T-helper 1 cell (primary cell): ENCODE data around the gene SBF1.
A peak's percentile ranks its signal among the peaks of the same experiment; 100 is the strongest.
"Not testable (repeated sequence)": the region's sequence is repeated elsewhere in the genome, so short reads cannot be mapped to it uniquely, and the experiment has no call there.

Source experiments
- DNase-seq, 5 donors: peaks; one replicate each; pipeline ENCODE4 v3.0.0-alpha.2; 2012 to 2020

SBF1 gene

DNA sequence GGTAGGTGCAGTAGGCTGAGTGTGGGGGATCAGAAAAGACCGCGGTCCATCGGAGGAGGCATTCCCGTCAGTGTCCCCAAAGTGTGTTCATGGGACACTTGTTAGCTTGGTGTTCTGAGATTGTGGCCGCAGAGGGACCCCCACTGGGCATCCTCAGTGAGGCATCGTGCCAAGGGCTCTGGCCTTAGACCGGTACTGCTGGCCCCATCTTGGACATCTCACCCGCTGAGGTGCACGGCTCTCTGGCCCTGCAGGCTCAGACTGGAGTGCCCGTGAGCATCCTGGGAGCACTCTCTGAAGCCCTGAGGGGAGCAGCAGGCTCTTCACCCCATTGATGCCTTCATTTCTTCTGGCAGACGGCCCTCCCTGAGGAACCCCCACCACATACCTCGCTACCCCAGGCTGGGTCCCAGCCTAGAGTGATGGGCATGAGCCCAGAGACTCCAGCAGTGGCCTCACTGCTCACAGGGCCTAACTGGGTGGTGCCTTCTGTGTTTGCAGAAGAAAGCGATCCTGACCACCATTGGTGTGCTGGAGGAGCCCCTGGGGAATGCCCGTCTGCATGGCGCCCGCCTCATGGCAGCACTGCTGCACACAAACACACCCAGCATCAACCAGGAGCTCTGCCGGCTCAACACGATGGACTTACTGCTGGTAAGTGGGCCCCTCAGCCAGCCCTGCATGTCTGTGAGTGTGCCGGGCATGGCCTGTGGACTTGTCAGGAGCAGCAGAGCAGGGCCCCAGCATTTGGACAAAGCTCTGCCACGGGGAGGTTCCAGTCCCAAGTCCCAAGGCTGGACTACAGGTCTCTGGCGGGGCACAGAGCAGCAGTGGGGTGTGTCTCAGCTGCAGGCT lies 51.6 kb downstream of the SBF1 start:
- no peak for DNase-seq

DNA sequence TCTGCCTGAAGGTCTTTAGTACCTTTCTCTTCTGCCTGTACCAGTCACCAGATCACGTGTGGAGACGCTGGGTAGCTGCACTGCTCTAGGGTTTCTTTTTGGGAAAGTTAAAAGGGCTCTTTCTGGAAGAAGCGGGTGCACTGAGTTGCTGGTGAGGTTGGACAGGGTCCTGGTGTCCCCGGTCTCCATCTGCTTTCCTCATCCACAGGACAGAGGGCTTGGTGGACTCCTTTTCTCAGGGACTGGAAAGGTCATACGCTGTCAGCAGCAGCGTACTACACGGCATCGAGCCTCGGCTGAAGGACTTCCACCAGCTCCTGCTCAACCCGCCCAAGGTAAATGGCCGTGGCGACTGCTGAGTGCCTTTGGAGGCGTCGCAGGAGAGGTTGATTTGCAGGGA lies 52.8 kb downstream of the SBF1 start:
- DNase-seq: no peak

DNA sequence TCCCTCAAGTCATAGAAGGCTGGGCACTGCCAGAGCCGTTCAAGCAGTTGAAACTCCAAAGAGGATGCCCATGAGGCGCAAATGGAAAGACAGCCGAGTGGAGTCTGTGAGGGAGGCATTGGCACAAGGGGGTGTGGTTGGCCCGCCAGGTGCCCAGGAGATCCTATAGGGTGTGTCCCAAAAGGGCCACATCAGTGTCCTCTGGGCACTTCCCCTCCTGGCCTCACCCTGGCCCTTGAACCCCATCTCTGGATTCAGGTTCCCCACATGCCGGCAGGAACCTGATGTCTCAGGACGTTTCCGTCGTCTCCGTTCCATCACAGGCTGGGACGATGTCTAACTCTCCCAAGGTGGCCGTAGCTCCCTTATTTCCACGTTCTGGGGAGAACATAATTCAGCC lies 54.3 kb downstream of the SBF1 start:
- DNase-seq: no peak

DNA sequence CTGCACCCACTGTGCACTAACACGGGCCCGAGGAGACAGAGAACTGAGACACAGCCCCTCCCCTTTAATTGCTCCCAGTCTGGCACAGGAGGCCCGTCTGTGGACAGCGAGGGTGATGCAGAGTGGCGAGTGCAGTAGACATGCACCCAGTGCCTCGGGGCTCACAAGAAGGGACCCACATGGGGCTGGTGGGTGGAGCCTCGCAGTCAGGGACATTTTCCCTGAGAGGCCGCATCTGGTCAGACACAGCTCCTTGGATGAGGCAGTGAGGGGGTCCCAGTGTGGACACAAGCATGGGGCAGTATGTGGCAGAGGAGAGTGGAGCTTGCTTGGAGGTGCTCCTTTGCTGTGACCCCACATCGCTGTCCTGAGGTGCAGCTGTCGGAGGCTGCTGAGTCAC lies 54.8 kb downstream of the SBF1 start:
- no peak for DNase-seq

DNA sequence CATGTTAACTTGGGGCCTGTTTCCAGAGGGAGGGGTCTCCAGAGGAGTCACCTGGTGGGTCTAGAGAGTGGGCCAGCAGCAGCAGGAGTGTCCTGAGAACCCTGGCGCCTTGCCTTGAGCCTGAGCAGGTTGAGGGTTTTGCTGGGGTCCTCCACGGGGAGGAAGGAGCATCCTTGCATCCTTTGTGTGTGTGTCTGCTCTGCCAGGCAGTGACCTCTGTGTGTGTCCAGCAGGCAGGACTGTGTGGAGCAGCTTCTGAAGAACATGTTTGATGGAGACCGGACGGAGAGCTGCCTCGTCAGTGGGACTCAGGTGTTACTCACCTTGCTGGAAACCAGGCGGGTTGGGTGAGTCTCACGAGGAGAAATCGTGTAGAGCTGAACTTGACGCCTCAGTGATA lies 55.7 kb downstream of the SBF1 start:
- no peak for DNase-seq

DNA sequence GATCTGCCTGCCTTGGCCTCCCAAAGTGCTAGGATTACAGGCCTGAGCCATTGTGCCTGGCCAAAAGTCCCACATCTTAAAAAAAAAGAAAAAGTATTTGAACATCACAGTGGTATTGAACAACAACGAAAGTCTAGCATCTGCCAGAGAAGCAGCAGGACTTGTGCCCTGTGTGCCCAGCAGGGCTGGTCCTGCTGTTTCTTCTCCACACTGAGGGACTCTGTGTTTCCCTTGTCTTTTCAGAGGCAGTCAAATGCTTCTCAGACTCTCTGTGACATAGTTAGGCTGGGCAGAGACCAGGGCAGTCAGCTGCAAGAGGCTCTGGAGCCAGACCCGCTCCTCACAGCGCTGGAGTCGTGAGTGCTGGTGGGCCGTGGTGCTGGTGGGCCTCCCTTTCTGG lies 56.2 kb downstream of the SBF1 start:
- DNase-seq: no peak

DNA sequence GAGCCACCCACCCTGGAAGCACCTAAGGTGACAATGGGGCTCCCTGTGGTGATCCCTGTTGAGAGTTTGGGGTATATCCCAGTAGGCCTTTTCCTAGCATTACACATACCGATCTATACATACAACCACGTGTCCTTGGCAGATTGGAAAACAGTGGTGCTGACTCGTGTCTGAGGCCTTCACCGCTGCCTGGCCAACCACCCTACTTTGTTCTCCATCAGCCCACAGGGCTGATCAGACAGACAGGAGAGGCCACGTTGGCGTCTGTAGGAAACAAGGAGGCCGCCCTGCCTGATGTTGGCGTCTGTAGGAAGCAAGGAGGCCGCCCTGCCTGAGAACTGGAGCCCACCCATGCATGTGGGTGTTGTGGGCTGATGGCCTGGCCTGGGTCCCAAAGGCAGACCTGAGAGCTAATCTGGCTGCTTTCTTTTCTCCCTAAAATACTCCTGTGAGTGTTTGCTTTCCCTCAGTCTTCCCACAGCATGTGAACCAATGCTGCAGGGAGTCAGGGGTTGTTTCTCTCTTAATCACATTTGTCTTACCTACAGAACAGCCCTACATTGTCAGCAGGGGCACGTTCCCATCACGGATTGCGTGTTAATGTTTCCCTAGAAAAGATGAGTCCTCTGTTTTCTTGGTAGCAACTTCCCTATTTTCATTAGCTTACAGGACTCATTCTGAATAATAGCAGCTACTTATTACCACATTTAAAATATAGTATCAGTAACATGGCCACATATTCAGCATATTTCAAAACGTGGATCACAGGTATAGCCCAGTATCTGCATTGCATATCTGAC lies 57.2 kb downstream of the SBF1 start:
- DNase-seq: no peak

DNA sequence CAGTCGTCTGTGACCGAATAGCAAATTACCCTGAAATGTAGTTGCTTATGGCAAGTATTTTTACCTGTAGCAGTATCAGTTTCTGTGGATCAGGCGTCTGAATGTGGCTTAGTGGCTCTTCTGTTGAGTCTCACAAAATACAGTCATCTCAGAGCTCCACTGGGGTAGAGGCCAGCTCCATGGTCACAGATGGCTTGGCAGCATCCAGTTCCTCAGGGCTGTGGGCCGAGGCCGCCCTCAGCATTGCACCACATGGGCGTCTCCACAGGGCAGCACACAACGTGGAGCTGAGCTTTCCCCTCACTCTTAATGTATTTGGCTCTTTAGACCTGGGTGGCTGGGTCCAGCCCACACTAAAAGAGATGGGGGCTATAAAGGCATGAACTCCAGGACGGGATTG lies 57.8 kb downstream of the SBF1 start:
- DNase-seq: no peak

DNA sequence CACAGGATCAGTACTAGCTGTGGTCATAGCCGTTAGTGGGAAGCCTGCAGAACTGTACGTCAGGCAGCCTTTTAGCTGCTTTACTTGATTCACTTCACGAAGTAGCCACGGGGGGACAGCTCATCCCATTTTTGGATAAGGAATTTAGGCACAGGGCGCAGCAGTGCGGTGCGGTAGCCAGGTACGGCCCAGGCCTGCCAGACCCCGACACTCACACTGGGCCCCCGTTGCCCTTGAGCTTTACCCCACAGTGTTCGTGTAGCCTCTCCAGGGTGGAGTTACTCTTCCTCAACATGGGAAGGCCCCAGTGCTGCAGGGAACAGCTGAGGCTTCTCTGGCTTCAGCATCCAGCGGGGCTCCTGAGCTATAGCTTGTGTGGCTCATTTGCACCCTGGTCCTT lies 59.4 kb downstream of the SBF1 start:
- no peak for DNase-seq

DNA sequence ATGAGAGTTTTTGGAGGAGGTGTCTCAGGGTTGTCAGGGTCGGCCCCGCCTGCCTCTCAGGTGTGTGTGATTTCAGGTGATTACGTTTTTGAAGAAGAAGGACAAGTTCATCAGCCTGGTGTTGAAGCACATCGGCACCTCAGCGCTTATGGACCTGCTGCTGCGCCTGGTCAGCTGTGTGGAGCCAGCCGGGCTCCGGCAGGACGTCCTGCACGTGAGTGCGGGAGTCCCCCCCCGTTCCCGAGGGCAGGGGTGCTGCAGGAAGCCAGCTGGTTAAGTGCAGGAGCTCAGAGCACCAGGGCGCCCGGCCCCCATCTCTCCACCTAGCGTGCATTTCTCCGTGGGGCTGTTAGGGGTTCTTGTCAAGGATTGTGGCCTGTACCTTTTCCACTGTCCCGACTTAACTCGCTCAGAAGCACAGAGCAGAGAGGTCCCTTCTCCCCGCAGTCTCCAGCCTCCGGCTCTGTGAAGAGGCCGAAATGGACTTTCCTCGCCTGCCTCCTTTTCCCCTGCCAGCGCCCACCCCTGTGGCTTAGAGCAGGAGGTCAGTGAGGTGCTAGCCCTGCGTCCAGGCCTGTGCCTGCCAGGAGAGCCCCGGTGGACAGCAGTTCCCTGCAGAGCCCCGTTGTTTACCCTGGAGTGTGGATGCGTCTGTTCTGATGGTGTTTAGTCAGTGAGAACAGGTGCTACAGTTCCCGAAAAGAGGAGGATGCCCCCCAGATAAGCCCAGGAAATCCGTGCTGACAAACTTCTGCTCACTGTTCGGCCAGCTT lies 60.2 kb downstream of the SBF1 start:
- DNase-seq: no peak

DNA sequence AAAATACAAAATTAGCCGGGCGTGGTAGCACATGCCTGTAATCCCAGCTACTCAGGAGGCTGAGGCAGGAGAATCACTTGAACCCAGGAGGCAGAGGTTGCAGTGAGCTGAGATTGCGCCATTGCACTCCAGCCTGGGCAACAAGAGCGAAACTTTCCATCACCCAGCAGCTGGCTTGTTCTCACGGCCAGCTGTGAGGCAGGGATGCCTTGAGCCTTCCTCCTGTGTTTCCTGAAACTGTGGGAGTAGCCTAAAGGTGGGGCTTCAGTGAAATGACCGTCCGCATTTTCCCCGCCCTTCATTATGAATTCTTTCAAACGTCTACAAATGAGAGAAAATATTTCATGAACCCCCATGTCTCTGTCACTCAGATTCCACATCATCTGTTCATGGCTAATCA lies 65.9 kb downstream of the SBF1 start:
- not testable (repeated sequence) for DNase-seq

DNA sequence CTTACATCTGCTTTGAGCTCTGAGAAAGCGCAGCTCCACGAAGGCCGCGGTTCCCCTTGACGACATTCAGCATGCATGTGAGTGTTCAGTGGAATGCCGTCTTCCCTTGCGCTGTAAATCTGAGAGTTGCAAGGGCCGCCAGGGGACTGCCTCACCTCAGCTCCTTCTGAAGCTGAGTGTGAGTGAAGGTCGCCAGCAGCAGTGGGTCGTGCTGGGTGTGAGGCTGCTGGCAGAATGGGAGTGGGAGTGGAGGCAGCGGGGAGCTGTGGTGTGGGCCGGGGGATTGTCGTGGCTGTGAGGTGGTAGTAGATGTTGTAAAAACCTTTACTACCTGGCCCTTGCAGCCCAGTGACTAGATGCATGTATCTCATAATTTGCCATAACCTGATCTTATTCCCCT lies 66.5 kb downstream of the SBF1 start:
- no peak for DNase-seq

DNA sequence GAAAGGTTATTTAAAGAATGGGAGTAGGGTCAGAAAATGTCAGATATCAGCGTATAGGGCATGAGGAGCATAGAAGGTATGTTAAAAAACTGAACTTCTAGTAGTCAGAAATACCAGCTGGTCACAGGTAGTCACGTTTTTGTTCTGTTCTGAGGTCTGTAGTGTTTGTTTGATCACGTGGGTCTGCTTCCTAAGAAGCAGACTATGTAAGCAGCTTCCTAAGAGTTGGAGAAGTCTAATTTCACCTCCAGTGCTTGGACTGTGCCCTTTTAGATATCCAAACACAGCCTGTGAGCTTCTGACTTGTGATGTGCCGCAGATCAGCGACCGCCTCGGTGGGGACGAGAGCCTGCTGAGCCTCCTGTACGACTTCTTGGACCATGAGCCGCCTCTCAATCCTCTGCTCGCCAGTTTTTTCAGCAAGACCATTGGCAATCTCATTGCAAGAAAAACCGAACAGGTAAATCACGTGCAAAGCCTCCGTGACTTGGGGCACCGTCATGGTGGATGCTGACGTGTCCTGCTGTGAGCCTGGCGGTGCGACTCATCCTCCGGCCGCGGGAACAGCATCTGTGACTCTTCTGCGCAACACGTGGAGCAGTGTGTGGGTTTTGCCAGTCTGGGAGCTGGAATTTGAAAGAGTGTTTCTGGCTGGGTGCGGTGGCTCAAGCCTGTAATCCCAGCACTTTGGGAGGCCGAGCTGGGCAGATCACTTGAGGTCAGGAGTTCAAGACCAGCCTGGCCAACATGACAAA lies 68.2 kb downstream of the SBF1 start:
- no peak for DNase-seq

DNA sequence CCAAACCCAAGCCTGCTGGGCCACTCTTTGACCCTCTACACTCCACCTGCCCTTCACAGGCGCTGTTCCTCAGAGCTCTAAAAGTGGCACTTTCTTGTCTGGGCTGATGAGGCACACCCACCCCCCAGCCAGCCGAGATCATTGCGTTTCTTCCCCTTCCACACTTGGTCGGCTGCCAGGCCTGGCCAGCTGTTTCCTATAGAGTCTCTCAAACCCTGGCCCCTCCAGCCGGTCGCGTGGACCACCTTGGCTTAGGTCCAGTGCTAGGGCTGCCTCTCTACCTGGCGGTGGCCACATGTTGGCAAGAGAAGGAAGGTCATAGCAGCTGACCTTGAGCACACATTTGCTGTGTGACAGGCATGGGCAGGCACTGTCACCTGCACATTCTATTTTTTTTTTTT lies 71.1 kb downstream of the SBF1 start:
- DNase-seq: no peak

DNA sequence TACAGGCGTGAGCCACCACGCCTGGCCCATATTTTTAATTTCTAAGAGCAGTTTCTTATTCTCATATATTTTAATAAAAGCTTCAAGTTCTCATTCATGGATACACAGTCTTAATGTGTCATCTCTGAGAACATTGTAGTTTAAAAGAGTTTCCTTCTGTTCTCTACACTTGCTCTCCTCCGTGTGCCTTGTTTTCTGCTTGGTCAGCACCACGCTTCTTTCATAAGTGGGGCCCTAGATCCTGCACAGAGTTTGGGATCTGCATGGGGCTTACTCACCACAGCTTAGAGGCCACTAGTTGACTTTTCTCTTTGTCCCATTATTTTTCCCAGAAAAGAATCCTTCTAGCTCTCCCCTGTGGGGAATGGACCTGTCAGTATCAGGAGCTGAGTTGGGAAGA lies 72.9 kb downstream of the SBF1 start:
- DNase-seq: no peak

DNA sequence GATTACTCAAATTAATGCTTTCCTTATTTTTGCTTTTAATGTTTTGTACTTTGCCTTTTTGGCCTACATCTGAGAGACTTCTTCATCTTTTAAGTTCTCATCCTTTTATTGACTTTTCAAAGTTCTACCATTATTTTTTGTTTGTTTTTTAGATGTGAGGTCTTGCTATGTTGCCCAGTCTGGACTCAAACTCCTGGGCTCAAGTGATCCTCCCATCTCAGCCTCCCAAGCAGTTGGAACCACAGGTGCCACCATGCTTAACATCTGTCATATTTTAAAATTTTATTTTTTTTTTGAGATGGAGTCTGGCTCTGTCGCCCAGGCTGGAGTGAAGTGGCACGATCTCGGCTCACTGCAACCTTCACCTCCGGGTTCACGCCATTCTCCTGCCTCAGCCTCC lies 73.9 kb downstream of the SBF1 start:
- no peak for DNase-seq

DNA sequence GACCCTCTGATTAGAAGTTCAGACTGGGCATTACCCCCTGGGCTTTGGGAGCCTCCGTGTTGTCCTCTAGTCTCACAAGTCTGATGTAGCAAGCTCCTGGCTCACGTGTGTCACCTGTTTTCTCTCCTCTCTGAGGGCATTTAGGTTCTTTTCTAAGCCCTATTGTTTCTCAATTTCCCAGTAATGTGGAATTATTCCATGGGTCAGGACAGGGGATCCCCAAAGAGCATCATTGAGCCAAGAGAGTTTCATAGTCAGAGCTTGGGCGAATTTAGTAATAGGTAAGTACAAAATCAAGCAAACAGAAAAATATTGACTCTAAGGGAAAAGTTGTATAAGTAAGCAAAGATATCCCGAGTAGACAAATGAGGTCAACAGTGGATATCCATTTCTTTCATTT lies 74.4 kb downstream of the SBF1 start:
- DNase-seq: no peak

DNA sequence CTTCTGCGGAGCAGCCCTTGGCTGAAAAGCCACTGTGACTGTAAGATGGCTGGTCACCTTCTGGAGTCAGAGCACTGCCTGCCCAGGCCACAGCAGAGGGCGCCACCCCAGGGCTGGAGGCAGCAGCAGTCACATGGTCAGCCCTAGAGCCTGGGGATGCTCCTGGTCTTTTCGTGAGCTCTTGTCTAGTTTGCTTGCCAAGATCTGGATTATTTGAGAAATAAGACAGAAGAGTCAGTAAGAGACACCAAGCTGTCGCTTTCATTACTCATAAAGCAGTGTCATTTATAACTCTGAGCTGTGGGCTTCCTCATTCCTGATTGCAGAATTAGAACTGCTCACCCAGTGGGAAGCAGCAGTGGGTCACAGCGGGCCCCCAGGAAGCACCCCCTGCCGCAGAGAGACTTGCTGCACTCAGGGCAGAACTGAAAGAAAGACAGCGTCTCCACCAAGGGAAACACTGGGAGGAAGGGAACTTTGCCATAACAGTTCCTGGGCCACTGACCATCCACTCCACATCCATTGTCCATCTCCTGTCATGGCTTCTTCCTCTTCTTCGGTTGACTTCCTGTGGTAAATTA lies 75.0 kb downstream of the SBF1 start:
- peak in 1 of 5 donors; percentile 21 for DNase-seq

DNA sequence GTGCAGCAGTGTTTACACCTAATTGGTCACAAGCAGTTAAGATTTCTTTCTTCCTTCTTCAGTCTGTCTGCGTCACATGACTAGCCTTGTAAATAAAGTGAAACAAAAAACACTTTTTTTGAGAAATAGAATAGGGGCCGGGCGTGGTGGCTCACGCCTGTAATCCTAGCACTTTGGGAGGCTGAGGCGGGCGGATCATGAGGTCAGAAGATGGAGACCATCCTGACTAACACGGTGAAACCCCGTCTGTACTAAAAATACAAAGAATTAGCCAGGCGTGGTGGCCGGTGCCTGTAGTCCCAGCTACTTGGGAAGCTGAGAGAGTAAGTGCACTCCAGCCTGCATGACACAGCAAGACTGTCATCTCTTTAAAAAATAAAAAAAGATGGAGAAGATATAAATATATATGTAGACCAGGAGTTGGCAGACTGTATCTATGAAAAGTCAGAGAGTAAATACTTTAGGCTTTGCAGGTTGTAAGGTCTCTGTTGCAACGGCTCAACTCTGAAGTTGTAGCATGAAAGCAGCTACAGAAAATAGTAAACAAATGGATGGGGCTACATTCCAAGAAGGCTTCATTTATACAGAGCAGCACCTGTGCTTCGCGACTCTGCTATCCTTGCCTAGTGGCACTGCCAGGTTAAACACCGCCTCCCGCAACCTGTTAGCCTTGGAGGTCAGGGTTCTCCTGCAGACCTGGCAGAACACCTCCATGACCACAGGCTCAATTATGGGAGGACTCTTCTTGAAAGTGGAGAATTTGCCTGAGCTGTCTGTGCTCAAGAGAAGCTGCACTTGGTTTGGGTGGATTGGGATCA lies 75.8 kb downstream of the SBF1 start:
- DNase-seq: no peak

DNA sequence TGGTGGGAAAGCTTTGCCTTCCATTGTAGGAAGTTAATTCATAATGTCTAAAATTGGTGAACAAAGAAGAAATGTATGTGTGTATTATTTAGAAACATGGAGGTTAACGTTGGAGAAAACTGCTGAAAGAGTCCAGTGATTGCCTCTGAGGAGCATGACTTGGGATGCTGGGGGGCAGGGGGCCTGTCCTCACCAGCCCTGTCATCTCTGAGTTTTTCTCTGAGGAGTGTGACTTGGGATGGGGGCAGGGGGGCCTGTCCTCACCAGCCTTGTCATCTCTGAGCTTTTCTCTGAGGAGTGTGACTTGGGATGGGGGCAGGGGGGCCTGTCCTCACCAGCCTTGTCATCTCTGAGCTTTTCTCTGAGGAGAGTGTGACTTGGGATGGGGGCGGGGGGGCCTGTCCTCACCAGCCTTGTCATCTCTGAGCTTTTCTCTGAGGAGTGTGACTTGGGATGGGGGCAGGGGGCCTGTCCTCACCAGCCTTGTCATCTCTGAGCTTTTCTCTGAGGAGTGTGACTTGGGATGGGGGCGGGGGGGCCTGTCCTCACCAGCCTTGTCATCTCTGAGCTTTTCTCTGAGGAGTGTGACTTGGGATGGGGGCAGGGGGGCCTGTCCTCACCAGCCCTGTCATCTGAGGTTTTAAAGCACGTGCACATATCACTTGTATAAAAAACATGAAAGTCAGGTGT lies 77.3 kb downstream of the SBF1 start:
- DNase-seq: not testable (repeated sequence)
